Measurements from ENCODE around the gene PGLYRP3. TPM values are rescaled to one million over a fixed set of nuclear protein-coding genes. Genes with fewer than 3 reads are reported as not detected.

The PGLYRP3 gene
- total RNA-seq, 1 experiment from 2014 or later = not detected

GRCh38 chr1:153308540-153308939 is 4.2 kb downstream of the PGLYRP3 start:
- no peak for DNase-seq
- intact Hi-C loops (cut with micrococcal nuclease; ENCODE audit: unreplicated experiment) = no loop called here
- H3K27ac ChIP-seq = no peak overlapping the region
- no peaks in the 10 kb centered on the region for H3K79me2 ChIP-seq (ENCODE audit: low read depth)
- no peaks in the 10 kb centered on the region for H3K9me3 ChIP-seq (ENCODE audit: insufficient read depth, low read depth)
- H3K4me2 ChIP-seq = no peak overlapping the region
- H2AFZ ChIP-seq = no peak overlapping the region
- ChIA-PET POLR2A (ENCODE audit: unreplicated experiment) (no interaction called here), CTCF (no interaction called here)
- H3K4me1 ChIP-seq (replicated peaks; ENCODE audit: insufficient read depth) = no peaks in the 10 kb centered on the region
- no peaks in the 10 kb centered on the region for H3F3A ChIP-seq (ENCODE audit: insufficient read depth, low read depth)
- no peaks in the 10 kb centered on the region for H3K36me3 ChIP-seq (ENCODE audit: low read depth)
- no peaks in the 10 kb centered on the region for H4K20me1 ChIP-seq (ENCODE audit: insufficient read depth)
- no peak for TF ChIP-seq EZH2 (IDR thresholded peaks at IDR 0.05; ENCODE audit: low read depth)
- TF ChIP-seq, protein P1, sequence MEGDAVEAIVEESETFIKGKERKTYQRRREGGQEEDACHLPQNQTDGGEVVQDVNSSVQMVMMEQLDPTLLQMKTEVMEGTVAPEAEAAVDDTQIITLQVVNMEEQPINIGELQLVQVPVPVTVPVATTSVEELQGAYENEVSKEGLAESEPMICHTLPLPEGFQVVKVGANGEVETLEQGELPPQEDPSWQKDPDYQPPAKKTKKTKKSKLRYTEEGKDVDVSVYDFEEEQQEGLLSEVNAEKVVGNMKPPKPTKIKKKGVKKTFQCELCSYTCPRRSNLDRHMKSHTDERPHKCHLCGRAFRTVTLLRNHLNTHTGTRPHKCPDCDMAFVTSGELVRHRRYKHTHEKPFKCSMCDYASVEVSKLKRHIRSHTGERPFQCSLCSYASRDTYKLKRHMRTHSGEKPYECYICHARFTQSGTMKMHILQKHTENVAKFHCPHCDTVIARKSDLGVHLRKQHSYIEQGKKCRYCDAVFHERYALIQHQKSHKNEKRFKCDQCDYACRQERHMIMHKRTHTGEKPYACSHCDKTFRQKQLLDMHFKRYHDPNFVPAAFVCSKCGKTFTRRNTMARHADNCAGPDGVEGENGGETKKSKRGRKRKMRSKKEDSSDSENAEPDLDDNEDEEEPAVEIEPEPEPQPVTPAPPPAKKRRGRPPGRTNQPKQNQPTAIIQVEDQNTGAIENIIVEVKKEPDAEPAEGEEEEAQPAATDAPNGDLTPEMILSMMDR (conservative IDR thresholded peaks at IDR 0.05) = no peak
- H3K9me2 ChIP-seq (ENCODE audit: insufficient read depth) = no peaks in the 10 kb centered on the region
- H3K4me3 ChIP-seq = no peak overlapping the region
- no TSS peak for BruUV-seq (replicated peaks)
- peaks cover 13% of the 10 kb centered on the region for H3K27me3 ChIP-seq (ENCODE audit: insufficient read depth, low read depth)

DNA sequence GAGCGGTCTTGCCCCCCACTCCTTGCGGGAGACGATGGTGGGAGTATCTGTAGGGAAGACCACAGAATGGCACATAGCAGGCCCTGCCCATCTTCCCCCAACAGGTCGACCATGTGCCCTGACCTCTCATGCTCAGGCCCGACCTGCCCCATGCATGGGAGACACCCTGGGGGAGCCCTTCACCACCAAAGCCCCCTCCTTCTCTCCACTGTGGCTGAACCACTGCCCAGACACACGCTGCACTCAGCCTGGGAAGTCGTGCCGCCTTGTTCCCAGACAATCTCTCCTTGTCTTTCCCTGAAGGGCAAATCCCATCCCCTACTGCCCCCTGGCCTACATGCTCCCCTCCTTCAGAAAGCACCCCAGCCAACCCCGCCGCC is 5.5 kb downstream of the PGLYRP3 start:
- Histone ChIP-seq H3K4me1 (replicated peaks; ENCODE audit: insufficient read depth) (no peaks in the 10 kb centered on the region), H3K4me2 (no peak overlapping the region), H3K9me3 (ENCODE audit: insufficient read depth, low read depth) (no peaks in the 10 kb centered on the region), H3K36me3 (ENCODE audit: low read depth) (no peaks in the 10 kb centered on the region), H3K27ac (no peak overlapping the region), H3F3A (ENCODE audit: insufficient read depth, low read depth) (no peaks in the 10 kb centered on the region), H3K9me2 (ENCODE audit: insufficient read depth) (no peaks in the 10 kb centered on the region), H3K4me3 (no peak overlapping the region), H3K27me3 (ENCODE audit: insufficient read depth, low read depth) (peaks cover 16% of the 10 kb centered on the region), H2AFZ (no peak overlapping the region), H3K79me2 (ENCODE audit: low read depth) (no peaks in the 10 kb centered on the region), H4K20me1 (ENCODE audit: insufficient read depth) (no peaks in the 10 kb centered on the region)
- DNase-seq = no peak
- intact Hi-C loops (cut with micrococcal nuclease; ENCODE audit: unreplicated experiment) = no loop called here
- CTCF ChIA-PET = no interaction called here
- TF ChIP-seq EZH2 (IDR thresholded peaks at IDR 0.05; ENCODE audit: low read depth) = no peak
- TF ChIP-seq, protein P1 (conservative IDR thresholded peaks at IDR 0.05) = no peak
- POLR2A ChIA-PET (ENCODE audit: unreplicated experiment) = no interaction called here
- no TSS peak for BruUV-seq (replicated peaks)

DNA sequence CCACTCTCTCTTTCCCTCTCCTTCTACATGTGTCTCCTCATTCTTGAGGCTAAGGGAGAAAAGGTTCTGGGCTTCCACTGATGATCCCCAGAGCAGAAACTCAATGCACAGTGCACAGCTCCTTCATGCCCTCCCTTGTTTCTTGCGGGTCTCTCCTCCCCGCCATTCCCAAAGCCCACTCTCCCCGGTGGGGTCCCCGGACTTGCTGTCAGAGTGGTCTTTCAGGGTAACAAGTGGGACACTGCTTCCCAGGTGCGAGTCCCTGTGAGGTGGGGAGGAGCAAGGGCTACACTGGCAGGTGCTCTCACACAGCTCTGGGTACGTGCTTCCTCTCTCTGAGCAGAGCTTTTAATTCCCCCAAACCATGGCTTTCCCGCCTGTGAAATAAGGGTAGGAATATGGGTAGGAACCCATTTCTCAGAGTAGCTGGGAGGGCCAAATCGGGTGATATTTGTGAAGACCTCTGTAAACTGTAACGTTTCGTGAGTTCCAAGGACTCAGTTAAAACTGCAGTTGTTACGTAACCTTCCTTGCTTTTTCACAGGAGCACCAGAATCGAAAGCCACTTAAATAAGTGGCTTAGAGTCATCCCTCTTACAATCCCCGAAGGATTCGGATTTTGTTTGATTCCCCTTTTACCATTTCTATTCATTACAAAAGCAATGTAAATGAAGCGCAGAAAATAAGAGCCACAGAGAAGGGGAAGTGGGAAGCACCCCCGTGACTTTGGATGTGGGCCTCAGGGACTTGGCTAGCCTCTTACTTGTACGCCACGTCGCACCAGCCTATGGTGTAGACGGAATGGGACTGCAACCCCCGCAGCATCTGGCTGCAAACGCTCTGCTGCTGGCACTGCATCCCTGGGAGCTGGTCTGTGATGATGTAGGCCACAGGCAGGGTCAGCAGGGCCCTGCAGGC is 6.2 kb downstream of the PGLYRP3 start:
- TF ChIP-seq, protein P1 (conservative IDR thresholded peaks at IDR 0.05) = no peak
- no peak for TF ChIP-seq EZH2 (IDR thresholded peaks at IDR 0.05; ENCODE audit: low read depth)
- no peaks in the 10 kb centered on the region for H3K4me1 ChIP-seq (replicated peaks; ENCODE audit: insufficient read depth)
- CTCF ChIA-PET = no interaction called here
- H3K9me3 ChIP-seq (ENCODE audit: insufficient read depth, low read depth) = no peaks in the 10 kb centered on the region
- H3F3A ChIP-seq (ENCODE audit: insufficient read depth, low read depth) = no peaks in the 10 kb centered on the region
- peaks cover 16% of the 10 kb centered on the region for H3K27me3 ChIP-seq (ENCODE audit: insufficient read depth, low read depth)
- no peaks in the 10 kb centered on the region for H4K20me1 ChIP-seq (ENCODE audit: insufficient read depth)
- H3K27ac ChIP-seq = no peak overlapping the region
- no peak overlapping the region for H2AFZ ChIP-seq
- POLR2A ChIA-PET (ENCODE audit: unreplicated experiment) = no interaction called here
- no peaks in the 10 kb centered on the region for H3K79me2 ChIP-seq (ENCODE audit: low read depth)
- H3K4me2 ChIP-seq = no peak overlapping the region
- H3K4me3 ChIP-seq = no peak overlapping the region
- H3K9me2 ChIP-seq (ENCODE audit: insufficient read depth) = no peaks in the 10 kb centered on the region
- no TSS peak for BruUV-seq (replicated peaks)
- H3K36me3 ChIP-seq (ENCODE audit: low read depth) = no peaks in the 10 kb centered on the region
- no peak for DNase-seq
- intact Hi-C loops (cut with micrococcal nuclease; ENCODE audit: unreplicated experiment) = no loop called here
